ENCODE data around the gene SLC10A7.
"Not testable (repeated sequence)": the region's sequence is repeated elsewhere in the genome, so short reads cannot be mapped to it uniquely, and the experiment has no call there.

The SLC10A7 gene

GRCh38 chr4:146436423-146437162, 85.1 kb downstream of the SLC10A7 start:
- no peak for DNase-seq

- no peak for DNase-seq
Measured at GRCh38 chr4:146435962-146436361, 85.8 kb downstream of the SLC10A7 start.

DNA sequence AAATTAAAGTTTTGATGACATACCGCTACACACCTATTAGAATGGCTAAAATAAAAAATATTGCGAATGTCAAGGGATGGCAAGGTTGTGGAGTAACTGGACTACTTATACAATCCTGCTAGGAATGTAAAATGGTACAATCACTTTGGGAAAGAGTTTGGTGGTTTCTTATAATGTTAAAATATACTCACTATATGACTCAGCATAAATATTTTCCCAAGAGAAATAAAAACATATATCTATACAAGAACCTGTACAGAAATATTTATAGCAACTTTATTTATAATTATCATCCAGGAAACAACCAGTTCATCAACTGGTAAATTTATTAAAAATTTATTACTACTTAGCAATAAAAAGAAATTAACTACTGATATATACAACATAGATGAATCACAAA, 89.7 kb downstream of the SLC10A7 start:
- DNase-seq, result no peak

DNA sequence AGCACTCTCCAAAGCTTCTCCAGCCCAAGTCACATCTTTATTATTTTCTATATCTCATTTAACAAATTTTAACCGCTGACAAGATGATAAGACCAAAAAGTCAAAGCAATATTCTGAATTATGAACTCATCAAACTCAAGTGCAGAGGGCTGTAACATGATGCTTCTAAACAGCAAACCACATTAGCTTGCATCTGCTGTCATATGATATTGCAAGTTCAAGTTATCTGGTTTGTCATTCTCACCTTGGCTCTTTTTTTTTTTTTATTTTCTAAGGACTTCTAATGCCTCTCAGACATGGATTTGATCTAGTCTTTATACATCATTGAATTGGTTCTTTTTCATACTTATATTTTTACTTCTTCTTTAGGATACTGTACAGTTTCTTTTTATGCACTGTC, 93.4 kb downstream of the SLC10A7 start:
- no peak for DNase-seq

GRCh38 chr4:146417822-146418221, 103.9 kb downstream of the SLC10A7 start:
- DNase-seq, result no peak

GRCh38 chr4:146415829-146416228, 105.9 kb downstream of the SLC10A7 start:
- no peak for DNase-seq

DNA sequence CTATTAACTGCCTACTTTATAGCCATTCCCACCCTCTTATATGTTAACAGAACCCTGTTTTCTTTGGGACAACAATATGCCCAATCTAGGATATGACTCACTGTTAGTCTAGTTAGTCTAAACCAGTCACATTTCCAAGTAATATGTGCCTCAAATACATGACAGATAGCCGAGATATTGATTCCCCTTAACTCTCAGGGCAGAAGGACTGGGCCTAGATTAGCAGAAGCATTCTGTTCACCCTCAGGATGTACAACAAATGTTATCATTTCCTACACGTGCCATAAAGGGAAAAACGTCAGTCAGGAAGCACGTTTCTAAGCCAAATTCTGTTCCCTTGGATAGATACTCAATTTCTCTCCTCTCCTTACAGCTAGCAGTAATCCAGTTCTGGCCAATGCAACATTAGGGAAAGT, 114.1 kb downstream of the SLC10A7 start:
- DNase-seq, result no peak

- DNase-seq, result no peak
Measured at GRCh38 chr4:146407257-146407656, 114.5 kb downstream of the SLC10A7 start.

GRCh38 chr4:146401274-146401673, 120.5 kb downstream of the SLC10A7 start:
- DNase-seq, result no peak

GRCh38 chr4:146398896-146399445, 122.8 kb downstream of the SLC10A7 start:
- DNase-seq, result no peak

- no peak for DNase-seq
Measured at GRCh38 chr4:146398404-146398803, 123.3 kb downstream of the SLC10A7 start.

DNA sequence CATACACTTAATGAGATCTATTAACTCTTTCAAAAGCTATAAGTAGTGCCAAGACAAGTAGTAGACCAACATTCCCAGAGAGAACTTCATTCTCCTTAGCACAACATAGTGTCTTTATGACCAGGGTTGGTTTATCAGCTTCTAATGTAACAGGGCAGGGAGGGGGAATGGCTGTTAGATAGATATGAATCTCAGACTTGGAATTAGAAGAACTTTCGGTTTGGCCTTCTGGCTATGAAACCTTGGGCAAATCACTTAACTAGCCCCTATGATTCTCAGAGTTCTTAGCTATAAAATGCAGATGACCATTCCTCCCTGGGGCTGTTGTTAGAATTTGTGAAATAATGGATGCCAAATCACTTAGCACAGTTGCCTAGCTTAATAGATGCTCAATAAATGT, 132.2 kb downstream of the SLC10A7 start:
- DNase-seq, result no peak

GRCh38 chr4:146382194-146382593, 139.5 kb downstream of the SLC10A7 start:
- no peak for DNase-seq

GRCh38 chr4:146381263-146381872, 140.4 kb downstream of the SLC10A7 start:
- no peak for DNase-seq

GRCh38 chr4:146379744-146380143, 142.0 kb downstream of the SLC10A7 start:
- DNase-seq, result no peak

DNA sequence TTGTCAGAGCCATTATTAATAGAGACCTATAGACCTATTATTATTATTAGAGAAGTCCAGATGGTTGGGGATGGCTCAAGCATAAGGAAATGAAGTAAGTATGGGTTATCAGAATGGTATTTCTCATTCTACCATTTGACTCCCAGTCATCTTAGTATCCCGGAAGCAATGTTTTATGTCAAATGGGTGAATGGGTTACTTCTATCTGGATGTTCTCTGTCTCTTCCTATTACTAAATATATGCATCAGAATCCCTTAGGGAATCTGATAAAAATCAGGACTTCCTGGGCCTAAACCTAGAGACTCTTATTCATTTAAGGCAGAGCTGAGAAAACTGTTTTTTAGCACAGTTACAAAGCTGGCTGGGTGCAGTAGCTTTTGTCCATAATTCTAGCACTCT, 149.9 kb downstream of the SLC10A7 start:
- DNase-seq, result no peak

- no peak for DNase-seq
Measured at GRCh38 chr4:146370841-146371240, 150.9 kb downstream of the SLC10A7 start.

- DNase-seq, result no peak
Measured at GRCh38 chr4:146369446-146369845, 152.3 kb downstream of the SLC10A7 start.

DNA sequence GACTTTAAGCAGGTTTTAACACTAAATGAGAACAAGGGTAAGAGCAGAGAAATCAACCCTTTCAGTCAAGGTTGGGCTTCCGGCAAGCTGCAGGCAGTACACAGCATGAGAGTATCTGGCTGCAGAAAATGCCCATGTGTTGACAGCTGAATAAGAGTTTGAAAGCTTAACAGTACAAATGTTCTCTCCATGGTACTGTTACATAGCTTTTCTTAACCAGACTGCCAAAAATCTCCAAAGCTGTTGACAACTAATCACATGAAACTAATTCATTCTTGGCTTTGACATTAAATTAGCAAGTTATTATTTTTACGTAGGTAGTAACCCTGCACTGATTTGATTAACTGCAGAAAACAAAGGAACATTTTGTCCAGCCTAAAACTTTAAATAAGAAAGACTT, 153.5 kb downstream of the SLC10A7 start:
- DNase-seq, result no peak

- DNase-seq, result no peak
Measured at GRCh38 chr4:146367347-146367746, 154.4 kb downstream of the SLC10A7 start.

DNA sequence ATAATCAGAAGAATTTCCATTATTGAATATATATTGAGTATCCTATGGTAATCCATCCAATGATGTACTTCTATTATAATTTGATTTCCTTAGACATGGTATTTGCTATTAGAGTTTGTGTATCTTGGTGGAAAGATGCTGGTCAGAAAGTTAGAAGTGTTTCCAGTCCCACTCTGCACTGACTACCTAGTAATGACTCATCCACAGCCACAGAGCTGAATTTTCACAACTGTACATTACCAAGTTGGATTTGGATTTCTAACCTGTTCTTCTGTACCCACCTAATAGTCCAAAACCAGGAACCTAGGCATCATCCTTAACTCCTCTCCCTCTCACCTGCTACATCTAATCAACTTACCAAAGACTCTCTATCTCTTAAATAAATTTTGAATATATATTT, 162.0 kb downstream of the SLC10A7 start:
- no peak for DNase-seq

DNA sequence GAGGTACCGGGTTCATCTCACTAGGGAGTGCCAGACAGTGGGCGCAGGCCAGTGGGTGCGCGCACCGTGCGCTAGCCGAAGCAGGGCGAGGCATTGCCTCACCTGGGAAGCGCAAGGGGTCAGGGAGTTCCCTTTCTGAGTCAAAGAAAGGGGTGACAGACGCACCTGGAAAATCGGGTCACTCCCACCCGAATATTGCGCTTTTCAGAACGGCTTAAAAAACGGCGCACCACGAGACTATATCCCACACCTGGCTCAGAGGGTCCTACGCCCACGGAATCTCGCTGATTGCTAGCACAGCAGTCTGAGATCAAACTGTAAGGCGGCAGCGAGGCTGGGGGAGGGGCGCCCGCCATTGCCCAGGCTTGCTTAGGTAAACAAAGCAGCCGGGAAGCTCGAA, 171.6 kb downstream of the SLC10A7 start:
- not testable (repeated sequence) for DNase-seq

DNA sequence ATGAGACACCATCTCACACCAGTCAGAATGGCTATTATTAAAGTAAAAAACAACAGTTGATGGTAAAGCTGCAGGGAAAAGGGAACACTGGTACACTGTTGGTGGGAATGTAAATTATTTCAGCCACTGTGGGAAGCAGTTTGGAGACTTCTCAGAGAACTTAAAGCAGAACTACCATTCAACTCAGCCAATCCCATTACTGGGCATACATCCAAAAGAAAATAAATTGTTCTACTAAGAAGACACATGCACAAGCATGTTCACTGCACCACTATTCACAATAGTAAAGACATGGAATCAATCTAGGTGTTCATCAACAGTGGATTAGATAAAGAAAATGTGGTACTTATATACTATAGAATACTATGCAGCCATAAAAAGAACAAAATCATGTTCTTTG, 172.4 kb downstream of the SLC10A7 start:
- DNase-seq, result no peak

- DNase-seq, result no peak
Measured at GRCh38 chr4:146347822-146348221, 173.9 kb downstream of the SLC10A7 start.
